C1 segment of cervical spinal cord (tissue), 14 donors: ENCODE data around the gene TBC1D28.
"Not testable (repeated sequence)": the region's sequence is repeated elsewhere in the genome, so short reads cannot be mapped to it uniquely, and the experiment has no call there.

ENCODE experiments used
- DNase-seq, 14 donors: peaks; one replicate each; lab custom pipeline; 2025; lab: John Stamatoyannopoulos, UW

Gene TBC1D28

GRCh38 chr17:18617613-18618012 is 26.6 kb downstream of the TBC1D28 start:
- DNase-seq, result not testable (repeated sequence)

- not testable (repeated sequence) for DNase-seq
Measured at GRCh38 chr17:18613016-18613415, 31.2 kb downstream of the TBC1D28 start.

GRCh38 chr17:18593138-18593537 is 51.1 kb downstream of the TBC1D28 start:
- not testable (repeated sequence) for DNase-seq
